Stimulated activated CD4-positive, alpha-beta T cell treated with anti-CD3 and anti-CD28 coated beads, Interleukin-12 subunit alpha, Interleukin-12 subunit beta, amount 100 ng/mL, for 48 hours (primary cell): Measurements from ENCODE around the gene PKHD1.

Source experiments
- DNase-seq, 3 donors: peaks; one replicate each; pipeline ENCODE4 v3.0.0-alpha.2; 2020; ENCODE audit warnings: low read depth in 2 of 3, low spot score in 1 of 3

The PKHD1 gene

GRCh38 chr6:51633424-51633823 is 454.0 kb downstream of the PKHD1 start:
- DNase-seq: no peak

- DNase-seq: no peak
These were observed 457.4 kb downstream of the PKHD1 start for GRCh38 chr6:51630011-51630410.

GRCh38 chr6:51626391-51626790 is 461.0 kb downstream of the PKHD1 start:
- no peak for DNase-seq

GRCh38 chr6:51625566-51625965 is 461.8 kb downstream of the PKHD1 start:
- no peak for DNase-seq

- no peak for DNase-seq
These were observed 466.4 kb downstream of the PKHD1 start for GRCh38 chr6:51620971-51621370.

GRCh38 chr6:51619042-51619799 is 468.2 kb downstream of the PKHD1 start:
- no peak for DNase-seq

GRCh38 chr6:51618563-51618962 is 468.9 kb downstream of the PKHD1 start:
- DNase-seq: no peak

GRCh38 chr6:51617751-51618150 is 469.7 kb downstream of the PKHD1 start:
- DNase-seq: no peak

GRCh38 chr6:51616243-51616642 is 471.2 kb downstream of the PKHD1 start:
- no peak for DNase-seq

- no peak for DNase-seq
These were observed 472.7 kb downstream of the PKHD1 start for GRCh38 chr6:51614725-51615124.

- DNase-seq: no peak
These were observed 473.9 kb downstream of the PKHD1 start for GRCh38 chr6:51613558-51613957.

- DNase-seq: no peak
These were observed 478.5 kb downstream of the PKHD1 start for GRCh38 chr6:51608932-51609331.

GRCh38 chr6:51608383-51608782 is 479.0 kb downstream of the PKHD1 start:
- no peak for DNase-seq

GRCh38 chr6:51600514-51600913 is 486.9 kb downstream of the PKHD1 start:
- DNase-seq: no peak

- no peak for DNase-seq
These were observed 489.2 kb downstream of the PKHD1 start for GRCh38 chr6:51598171-51598570.

- no peak for DNase-seq
These were observed 492.4 kb downstream of the PKHD1 start for GRCh38 chr6:51594981-51595380.

- no peak for DNase-seq
These were observed 502.1 kb downstream of the PKHD1 start for GRCh38 chr6:51585264-51585663.

GRCh38 chr6:51584163-51584562 is 503.2 kb downstream of the PKHD1 start:
- no peak for DNase-seq

- no peak for DNase-seq
These were observed 508.4 kb downstream of the PKHD1 start for GRCh38 chr6:51578994-51579393.

- DNase-seq: no peak
These were observed 509.1 kb downstream of the PKHD1 start for GRCh38 chr6:51578362-51578761.

- DNase-seq: no peak
These were observed 513.4 kb downstream of the PKHD1 start for GRCh38 chr6:51574040-51574439.

GRCh38 chr6:51571168-51571567 is 516.2 kb downstream of the PKHD1 start:
- no peak for DNase-seq

GRCh38 chr6:51570168-51570921 is 517.1 kb downstream of the PKHD1 start:
- DNase-seq: no peak
